PFSK-1 (cell line): ENCODE measurements around the gene CPNE6.

Experiments
- FOXP2 ChIP-seq: optimal IDR thresholded peaks from 2 replicates; pipeline ENCODE3; 2011; ENCODE audit warnings: borderline replicate concordance, control low read depth, inconsistent platforms; ENCODE audit not compliant: insufficient read depth; ENCODE audit errors: extremely low read length, extremely low read depth
- POLR2AphosphoS5 ChIP-seq: IDR thresholded peaks from 2 replicates; pipeline ENCODE4 v1.6.1; 2012; ENCODE audit warnings: low read depth, mild to moderate bottlenecking, control low read depth, low read length, moderate library complexity
- REST ChIP-seq, 2 experiments: IDR thresholded peaks; 2 replicates each; pipeline versions ENCODE4 v1.6.1 to v1.8.0; 2011 to 2012; ENCODE audit warnings: low read depth in 2 of 2, low read length in 2 of 2, control low read depth in 1 of 2, inconsistent platforms in 1 of 2, mild to moderate bottlenecking in 1 of 2, moderate library complexity in 1 of 2; ENCODE audit not compliant: insufficient read depth in 1 of 2
- SIN3A ChIP-seq: IDR thresholded peaks from 2 replicates; pipeline ENCODE4 v1.6.1; 2012; ENCODE audit warnings: mild to moderate bottlenecking, low read length, moderate library complexity, borderline replicate concordance; ENCODE audit not compliant: insufficient read depth
- TAF1 ChIP-seq: IDR thresholded peaks from 2 replicates; pipeline ENCODE4 v1.6.1; 2012; ENCODE audit warnings: low read length, control low read depth, borderline replicate concordance; ENCODE audit not compliant: insufficient read depth

CPNE6 gene

GRCh38 chr14:24126939-24127338 is 55.6 kb downstream of the CPNE6 start:
- no peak for TF ChIP-seq REST (IDR thresholded peaks at IDR 0.05; ENCODE audit: insufficient read depth in 1 of 2, low read depth in 2 of 2, low read length in 2 of 2)
- TF ChIP-seq FOXP2, result no peak
- TF ChIP-seq POLR2AphosphoS5, result no peak
- TF ChIP-seq SIN3A, result no peak
- TF ChIP-seq TAF1, result no peak

- no peak for TF ChIP-seq FOXP2
- no peak for TF ChIP-seq REST (IDR thresholded peaks at IDR 0.05; ENCODE audit: insufficient read depth in 1 of 2, low read depth in 2 of 2, low read length in 2 of 2)
- TF ChIP-seq POLR2AphosphoS5, result no peak
- TF ChIP-seq TAF1, result no peak
- TF ChIP-seq SIN3A, result no peak
Measured at GRCh38 chr14:24127673-24128072, 56.3 kb downstream of the CPNE6 start.
